ENCODE results near the gene DENND5A.

DNA sequence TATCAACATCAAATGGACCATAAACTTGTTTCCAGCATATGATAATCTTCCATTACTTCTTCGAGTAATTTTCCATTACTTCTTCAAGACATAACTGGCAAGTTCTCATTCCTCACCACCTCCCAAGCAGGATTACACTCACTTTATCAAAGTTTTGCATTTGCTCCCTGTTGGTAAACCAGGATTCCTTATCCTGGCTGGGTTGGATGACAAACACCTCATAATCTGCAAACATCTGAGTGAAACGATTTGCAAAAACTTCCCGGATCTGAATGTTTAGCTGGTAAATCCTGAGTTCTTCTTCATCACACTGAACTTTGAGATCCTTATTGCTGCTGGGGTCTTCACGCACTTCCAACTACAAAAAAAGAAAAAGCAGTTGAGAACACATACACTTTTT is 86.4 kb downstream of the DENND5A start:
- TF ChIP-seq, protein P1, sequence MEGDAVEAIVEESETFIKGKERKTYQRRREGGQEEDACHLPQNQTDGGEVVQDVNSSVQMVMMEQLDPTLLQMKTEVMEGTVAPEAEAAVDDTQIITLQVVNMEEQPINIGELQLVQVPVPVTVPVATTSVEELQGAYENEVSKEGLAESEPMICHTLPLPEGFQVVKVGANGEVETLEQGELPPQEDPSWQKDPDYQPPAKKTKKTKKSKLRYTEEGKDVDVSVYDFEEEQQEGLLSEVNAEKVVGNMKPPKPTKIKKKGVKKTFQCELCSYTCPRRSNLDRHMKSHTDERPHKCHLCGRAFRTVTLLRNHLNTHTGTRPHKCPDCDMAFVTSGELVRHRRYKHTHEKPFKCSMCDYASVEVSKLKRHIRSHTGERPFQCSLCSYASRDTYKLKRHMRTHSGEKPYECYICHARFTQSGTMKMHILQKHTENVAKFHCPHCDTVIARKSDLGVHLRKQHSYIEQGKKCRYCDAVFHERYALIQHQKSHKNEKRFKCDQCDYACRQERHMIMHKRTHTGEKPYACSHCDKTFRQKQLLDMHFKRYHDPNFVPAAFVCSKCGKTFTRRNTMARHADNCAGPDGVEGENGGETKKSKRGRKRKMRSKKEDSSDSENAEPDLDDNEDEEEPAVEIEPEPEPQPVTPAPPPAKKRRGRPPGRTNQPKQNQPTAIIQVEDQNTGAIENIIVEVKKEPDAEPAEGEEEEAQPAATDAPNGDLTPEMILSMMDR (IDR thresholded peaks at IDR 0.05; ENCODE audit: low read depth, low read length, poor library complexity, severe bottlenecking), result no peak
- no peak for TF ChIP-seq EZH2phosphoT487 (IDR thresholded peaks at IDR 0.05; ENCODE audit: borderline replicate concordance, low read length)

Measured in DOHH2 (cell line).